ENCODE measurements around the gene XIAP.

Gene XIAP

GRCh38 chrX:123960956-123961267 is 101.1 kb downstream of the XIAP start:
- no peak for DNase-seq (ENCODE audit: low read depth)

- peak; percentile 38 for DNase-seq (ENCODE audit: low read depth)
Observed at GRCh38 chrX:123961268-123962005, 101.6 kb downstream of the XIAP start, which contains the start of gene STAG2. Gene STAG2 (plus strand): TSS chrX:123961706. CDS start chrX:124022628, 60,922 bp downstream.

- DNase-seq (ENCODE audit: low read depth): no peak
Observed at GRCh38 chrX:123962006-123962467, 102.2 kb downstream of the XIAP start.

GRCh38 chrX:123962794-123963373 is 103.0 kb downstream of the XIAP start:
- DNase-seq (ENCODE audit: low read depth): peak; percentile 71

Measured in stimulated activated CD8-positive, alpha-beta memory T cell treated with anti-CD3 and anti-CD28 coated beads, Interleukin-4, amount 100 ng/mL, for 24 hours (primary cell).